Neural cell (in vitro differentiated cells): ENCODE data around the gene RAC3. TPM values are rescaled to one million over a fixed set of nuclear protein-coding genes. Genes with fewer than 3 reads are reported as not detected.

Source experiments
- H2AFZ ChIP-seq: fragments of 200-600, 300-800 bp; sonication (generic), shearing (Covaris generic); 2 replicates; pipeline ENCODE4 v1.6.0; 2014; ENCODE audit warnings: low read depth, mild to moderate bottlenecking, antibody characterized with exemption, low read length, moderate library complexity
- H3F3A ChIP-seq: fragments of 200-600 bp; shearing (Covaris generic); 2 replicates; pipeline ENCODE4 v1.6.1; 2016; ENCODE audit warnings: mild to moderate bottlenecking, moderate library complexity, mixed read lengths, antibody characterized with exemption, low read length; ENCODE audit not compliant: insufficient read depth, poor library complexity, severe bottlenecking
- H3K27ac ChIP-seq: fragments of 200-600, 300-800 bp; sonication (generic), shearing (Covaris generic); 2 replicates; pipeline ENCODE4 v1.5.1; 2014; ENCODE audit warnings: mild to moderate bottlenecking, low read length, moderate library complexity
- H3K27me3 ChIP-seq: fragments of 300-800, 200-600 bp; sonication (generic), shearing (Covaris generic); 2 replicates; pipeline ENCODE4 v1.6.0; 2014; ENCODE audit warnings: mild to moderate bottlenecking, low read depth, low read length, moderate library complexity; ENCODE audit not compliant: insufficient read depth
- H3K36me3 ChIP-seq: fragments of 300-800, 200-600 bp; sonication (generic), shearing (Covaris generic); 2 replicates; pipeline ENCODE4 v1.5.1; 2014; ENCODE audit warnings: mild to moderate bottlenecking, antibody characterized with exemption, low read length, moderate library complexity; ENCODE audit not compliant: insufficient read depth
- H3K4me2 ChIP-seq: fragments of 300-800, 200-600 bp; sonication (generic), shearing (Covaris generic); 2 replicates; pipeline ENCODE4 v1.6.0; 2014; ENCODE audit warnings: mild to moderate bottlenecking, low read length
- H3K4me3 ChIP-seq: fragments of 300-800, 200-600 bp; sonication (generic), shearing (Covaris generic); 2 replicates; pipeline ENCODE4 v1.5.1; 2014; ENCODE audit warnings: mild to moderate bottlenecking, low read length, moderate library complexity
- H3K79me2 ChIP-seq: fragments of 200-600 bp; shearing (Covaris generic); replicated peaks from 2 replicates; pipeline ENCODE4 v1.6.0; 2014; ENCODE audit warnings: mild to moderate bottlenecking, low read length, moderate library complexity; ENCODE audit not compliant: insufficient read depth
- H3K9ac ChIP-seq: fragments of 300-800, 200-600 bp; sonication (generic), shearing (Covaris generic); 2 replicates; pipeline ENCODE4 v1.6.1; 2016; ENCODE audit warnings: mild to moderate bottlenecking, low read length, mixed read lengths
- H3K9me2 ChIP-seq: fragments of 200-600 bp; shearing (Covaris generic); 2 replicates; pipeline ENCODE4 v1.6.1; 2016; ENCODE audit warnings: mild to moderate bottlenecking, low read length, mixed read lengths; ENCODE audit not compliant: insufficient read depth
- H3K9me3 ChIP-seq: fragments of 200-600, 300-800 bp; sonication (generic), shearing (Covaris generic); 2 replicates; pipeline ENCODE4 v1.6.1; 2016; ENCODE audit warnings: mild to moderate bottlenecking, mixed run types, low read length, moderate library complexity, mixed read lengths
- H4K20me1 ChIP-seq: fragments of 200-600 bp; shearing (Covaris generic); 2 replicates; pipeline ENCODE4 v1.6.1; 2016; ENCODE audit warnings: mild to moderate bottlenecking, mixed run types; ENCODE audit not compliant: insufficient read depth
- CTCF ChIP-seq: fragments of 450-650 bp; IDR thresholded peaks from 2 replicates; pipeline ENCODE4 v1.5.1; 2014; ENCODE audit warnings: antibody characterized with exemption, mild to moderate bottlenecking, moderate library complexity; ENCODE audit not compliant: poor library complexity, severe bottlenecking
- EP300 ChIP-seq: fragments of 450-650 bp; conservative IDR thresholded peaks from 2 replicates; pipeline ENCODE4 v1.6.1; 2014; ENCODE audit warnings: antibody characterized with exemption, mild to moderate bottlenecking, moderate library complexity; ENCODE audit not compliant: poor library complexity, severe bottlenecking
- EZH2 ChIP-seq: fragments of 200-600, 300-800 bp; shearing (Covaris generic), sonication (generic); IDR thresholded peaks from 2 replicates; pipeline ENCODE4 v1.6.1; 2014; ENCODE audit warnings: antibody characterized with exemption, low read length, borderline replicate concordance, mild to moderate bottlenecking; ENCODE audit not compliant: insufficient read depth, poor library complexity, severe bottlenecking
- MXI1 ChIP-seq: fragments of 450-650 bp; conservative IDR thresholded peaks from 2 replicates; pipeline ENCODE4 v1.6.1; 2014; ENCODE audit warnings: antibody characterized with exemption, mild to moderate bottlenecking; ENCODE audit not compliant: poor library complexity, severe bottlenecking
- POLR2AphosphoS5 ChIP-seq: IDR thresholded peaks from 2 replicates; pipeline ENCODE4 v1.6.1; 2012
- RAD21 ChIP-seq: fragments of 450-650 bp; conservative IDR thresholded peaks from 2 replicates; pipeline ENCODE4 v1.6.1; 2014; ENCODE audit warnings: antibody characterized with exemption, mild to moderate bottlenecking, moderate library complexity
- SMC3 ChIP-seq: fragments of 450-650 bp; conservative IDR thresholded peaks from 2 replicates; pipeline ENCODE4 v1.6.1; 2014; ENCODE audit warnings: antibody characterized with exemption, mild to moderate bottlenecking, moderate library complexity; ENCODE audit not compliant: poor library complexity
- TAF1 ChIP-seq: IDR thresholded peaks from 2 replicates; pipeline ENCODE4 v1.6.1; 2012; ENCODE audit warnings: low read depth
- polyA plus RNA-seq: library from polyadenylated mRNA; depleted of rRNA; stranded (reverse); fragments of >200 nt; gene quantifications from 2 replicates; pipeline ENCODE4 v1.2.3, GENCODE V29; 2014
- TF ChIP-seq, protein P1 (sequence below): IDR thresholded peaks from 2 replicates; pipeline ENCODE4 v1.6.1; 2012; ENCODE audit warnings: borderline replicate concordance

Gene RAC3
- polyA plus RNA-seq, 1 donor from 2014 or later: 211 TPM

- no peaks in the 10 kb centered on the region for H3K36me3 ChIP-seq
- no peaks in the 10 kb centered on the region for H3K27me3 ChIP-seq
- H3F3A ChIP-seq: no peaks in the 10 kb centered on the region
- no peak overlapping the region for H2AFZ ChIP-seq
- H3K4me3 ChIP-seq: no peak overlapping the region
- H3K4me2 ChIP-seq: no peak overlapping the region
- H3K27ac ChIP-seq: no peak overlapping the region
- H3K79me2 ChIP-seq: peaks cover 11% of the 10 kb centered on the region
- H3K9ac ChIP-seq: no peak overlapping the region
- no peaks in the 10 kb centered on the region for H3K9me2 ChIP-seq
- no peaks in the 10 kb centered on the region for H4K20me1 ChIP-seq
- no peaks in the 10 kb centered on the region for H3K9me3 ChIP-seq
- no peak for TF ChIP-seq SMC3
- TF ChIP-seq TAF1: no peak
- TF ChIP-seq POLR2AphosphoS5: no peak
- TF ChIP-seq EZH2: no peak
- TF ChIP-seq MXI1: no peak
- no peak for TF ChIP-seq EP300
- TF ChIP-seq, protein P1, sequence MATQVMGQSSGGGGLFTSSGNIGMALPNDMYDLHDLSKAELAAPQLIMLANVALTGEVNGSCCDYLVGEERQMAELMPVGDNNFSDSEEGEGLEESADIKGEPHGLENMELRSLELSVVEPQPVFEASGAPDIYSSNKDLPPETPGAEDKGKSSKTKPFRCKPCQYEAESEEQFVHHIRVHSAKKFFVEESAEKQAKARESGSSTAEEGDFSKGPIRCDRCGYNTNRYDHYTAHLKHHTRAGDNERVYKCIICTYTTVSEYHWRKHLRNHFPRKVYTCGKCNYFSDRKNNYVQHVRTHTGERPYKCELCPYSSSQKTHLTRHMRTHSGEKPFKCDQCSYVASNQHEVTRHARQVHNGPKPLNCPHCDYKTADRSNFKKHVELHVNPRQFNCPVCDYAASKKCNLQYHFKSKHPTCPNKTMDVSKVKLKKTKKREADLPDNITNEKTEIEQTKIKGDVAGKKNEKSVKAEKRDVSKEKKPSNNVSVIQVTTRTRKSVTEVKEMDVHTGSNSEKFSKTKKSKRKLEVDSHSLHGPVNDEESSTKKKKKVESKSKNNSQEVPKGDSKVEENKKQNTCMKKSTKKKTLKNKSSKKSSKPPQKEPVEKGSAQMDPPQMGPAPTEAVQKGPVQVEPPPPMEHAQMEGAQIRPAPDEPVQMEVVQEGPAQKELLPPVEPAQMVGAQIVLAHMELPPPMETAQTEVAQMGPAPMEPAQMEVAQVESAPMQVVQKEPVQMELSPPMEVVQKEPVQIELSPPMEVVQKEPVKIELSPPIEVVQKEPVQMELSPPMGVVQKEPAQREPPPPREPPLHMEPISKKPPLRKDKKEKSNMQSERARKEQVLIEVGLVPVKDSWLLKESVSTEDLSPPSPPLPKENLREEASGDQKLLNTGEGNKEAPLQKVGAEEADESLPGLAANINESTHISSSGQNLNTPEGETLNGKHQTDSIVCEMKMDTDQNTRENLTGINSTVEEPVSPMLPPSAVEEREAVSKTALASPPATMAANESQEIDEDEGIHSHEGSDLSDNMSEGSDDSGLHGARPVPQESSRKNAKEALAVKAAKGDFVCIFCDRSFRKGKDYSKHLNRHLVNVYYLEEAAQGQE: no peak
- TF ChIP-seq RAD21: no peak
Observed at GRCh38 chr17:82025401-82026107, 5.9 kb upstream of the RAC3 start.

GRCh38 chr17:82028246-82028645 lies 3.2 kb upstream of the RAC3 start:
- no peaks in the 10 kb centered on the region for H3K36me3 ChIP-seq
- H3K9ac ChIP-seq: no peak overlapping the region
- TF ChIP-seq CTCF (no peak), EZH2 (no peak), RAD21 (no peak), EP300 (no peak), POLR2AphosphoS5 (no peak), MXI1 (no peak), TAF1 (no peak), SMC3 (no peak)
- TF ChIP-seq, protein P1: no peak
- H3K27me3 ChIP-seq: no peaks in the 10 kb centered on the region
- no peaks in the 10 kb centered on the region for H3F3A ChIP-seq
- H3K79me2 ChIP-seq: no peaks in the 10 kb centered on the region
- H3K4me2 ChIP-seq: no peak overlapping the region
- no peaks in the 10 kb centered on the region for H3K9me3 ChIP-seq
- H4K20me1 ChIP-seq: no peaks in the 10 kb centered on the region
- no peak overlapping the region for H2AFZ ChIP-seq
- H3K27ac ChIP-seq: no peak overlapping the region
- H3K9me2 ChIP-seq: no peaks in the 10 kb centered on the region
- no peak overlapping the region for H3K4me3 ChIP-seq
